A549 (cell line): Measurements from ENCODE around the gene PCED1B. TPM values are rescaled to one million over a fixed set of nuclear protein-coding genes. Genes with fewer than 3 reads are reported as not detected.

Experiments used
- ATAC-seq, 2 experiments: fragments of 200-7000 bp in 1 of 2; fragments of >200 bp in 1 of 2; cut with Nextera tagmentation in 1 of 2; cut with Tn5 transposase in 1 of 2; 3 replicates each; pipeline versions ENCODE4 v1.8.0 to v1.9.1; 2018 to 2020; ENCODE audit warnings: mild to moderate bottlenecking in 1 of 2, moderate library complexity in 1 of 2
- CTCF ChIA-PET: fragments of 300-600 bp; sonication (Branson Sonifier 250); formaldehyde crosslinking; extraction: SDS; loops from one replicate; lab custom pipeline; 2021; ENCODE audit warnings: antibody characterized with exemption, inconsistent platforms; lab: Yijun Ruan, JAX
- POLR2A ChIA-PET: fragments of 350-600 bp; formaldehyde crosslinking; extraction: SDS; loops from one replicate; lab custom pipeline; 2021; ENCODE audit warnings: antibody characterized with exemption, inconsistent platforms; lab: Yijun Ruan, JAX
- DNase-seq, 2 experiments: peaks; one replicate each; pipeline versions ENCODE4 v3.0.0 to v3.0.0-alpha.2; 2011 to 2016; ENCODE audit warnings: low read depth in 1 of 2, low spot score in 1 of 2
- FAIRE-seq: peaks from 2 replicates; lab custom pipeline; 2011; peaks lifted over from hg19 to GRCh38; lab: Jason Lieb, UNC
- H3K27ac ChIP-seq, 2 experiments: fragments of >200 bp; sonication (Bioruptor Twin); formaldehyde crosslinking; 3 replicates each; pipeline ENCODE4 v1.5.1; 2016 to 2017
- H3K4me1 ChIP-seq: fragments of >200 bp; sonication (Bioruptor Twin); formaldehyde crosslinking; 3 replicates; pipeline ENCODE4 v1.6.1; 2016
- H3K4me2 ChIP-seq: fragments of >200 bp; sonication (Bioruptor Twin); formaldehyde crosslinking; 3 replicates; pipeline ENCODE4 v1.6.1; 2016
- H3K4me3 ChIP-seq: fragments of >200 bp; sonication (Bioruptor Twin); formaldehyde crosslinking; 3 replicates; pipeline ENCODE4 v1.5.1; 2016
- H3K9me3 ChIP-seq: fragments of >200 bp; sonication (Bioruptor Twin); formaldehyde crosslinking; 3 replicates; pipeline ENCODE4 v1.6.1; 2016
- BCL3 ChIP-seq: fragments of >200 bp; sonication (Bioruptor Twin); formaldehyde crosslinking; IDR thresholded peaks from 3 replicates; pipeline ENCODE4 v1.6.1; 2016
- CBX2 ChIP-seq: fragments of 200-600 bp; sonication (generic); IDR thresholded peaks from 2 replicates; pipeline ENCODE4 v1.6.1; 2016; ENCODE audit warnings: low read depth, mild to moderate bottlenecking, borderline replicate concordance
- CBX8 ChIP-seq: fragments of 200-600 bp; sonication (generic); IDR thresholded peaks from 2 replicates; pipeline ENCODE4 v1.6.1; 2016
- CHD2 ChIP-seq: fragments of 150-350 bp; IDR thresholded peaks from 2 replicates; pipeline ENCODE4 v1.6.1; 2014; ENCODE audit warnings: low read length; ENCODE audit not compliant: partially characterized antibody
- CTCF ChIP-seq: fragments of >200 bp; sonication (Bioruptor Twin); formaldehyde crosslinking; IDR thresholded peaks from 3 replicates; pipeline ENCODE4 v1.5.1; 2016
- EHF ChIP-seq: fragments of 250-450 bp; sonication (Bioruptor Pico); IDR thresholded peaks from 2 replicates; pipeline ENCODE4 v1.5.0; 2020; ENCODE audit warnings: mild to moderate bottlenecking
- ESRRA ChIP-seq: fragments of 150-350 bp; IDR thresholded peaks from 2 replicates; pipeline ENCODE4 v1.6.1; 2014; ENCODE audit warnings: mild to moderate bottlenecking, low read length, borderline replicate concordance
- FOSB ChIP-seq: fragments of 250-450 bp; sonication (Bioruptor Pico); IDR thresholded peaks from 2 replicates; pipeline ENCODE4 v1.5.0; 2020; ENCODE audit warnings: mild to moderate bottlenecking, moderate library complexity
- FOSL2 ChIP-seq, 2 experiments: fragments of 450-650 bp in 1 of 2; fragments of >200 bp in 1 of 2; sonication (Bioruptor Twin) in 1 of 2; formaldehyde crosslinking; IDR thresholded peaks; 2 replicates each; pipeline versions ENCODE4 v1.5.0 to v1.6.1; 2016 to 2020; ENCODE audit warnings: mild to moderate bottlenecking in 1 of 2, moderate library complexity in 1 of 2
- HEYL ChIP-seq: fragments of 250-450 bp; sonication (Bioruptor Pico); IDR thresholded peaks from 2 replicates; pipeline ENCODE4 v1.8.0; 2021; ENCODE audit warnings: mild to moderate bottlenecking, moderate library complexity
- HMGXB4 ChIP-seq: fragments of 250-450 bp; sonication (Bioruptor Pico); IDR thresholded peaks from 2 replicates; pipeline ENCODE4 v1.5.0; 2021; ENCODE audit warnings: mild to moderate bottlenecking, moderate library complexity, borderline replicate concordance
- HOXB13 ChIP-seq: fragments of 250-450 bp; sonication (Bioruptor Pico); IDR thresholded peaks from 2 replicates; pipeline ENCODE4 v1.5.0; 2020; ENCODE audit warnings: low read depth, mild to moderate bottlenecking, moderate library complexity
- HOXB5 ChIP-seq: fragments of 250-450 bp; sonication (Bioruptor Pico); IDR thresholded peaks from 2 replicates; pipeline ENCODE4 v1.5.0; 2020; ENCODE audit warnings: mild to moderate bottlenecking, moderate library complexity
- JUNB ChIP-seq: fragments of >200 bp; sonication (Bioruptor Twin); formaldehyde crosslinking; IDR thresholded peaks from 2 replicates; pipeline ENCODE4 v1.6.1; 2016
- KDM1A ChIP-seq: fragments of 200-600 bp; sonication (generic); IDR thresholded peaks from 2 replicates; pipeline ENCODE4 v1.6.1; 2016; ENCODE audit warnings: low read depth, mild to moderate bottlenecking
- KDM5A ChIP-seq: fragments of 200-600 bp; sonication (generic); IDR thresholded peaks from 2 replicates; pipeline ENCODE4 v1.6.1; 2016; ENCODE audit warnings: antibody characterized with exemption, mild to moderate bottlenecking
- MAFK ChIP-seq: fragments of 450-650 bp; IDR thresholded peaks from 2 replicates; pipeline ENCODE4 v1.6.1; 2014; ENCODE audit not compliant: partially characterized antibody
- MAX ChIP-seq: IDR thresholded peaks from 2 replicates; pipeline ENCODE4 v1.6.1; 2012
- MAZ ChIP-seq: fragments of 150-350 bp; IDR thresholded peaks from 2 replicates; pipeline ENCODE4 v1.6.1; 2014; ENCODE audit warnings: antibody characterized with exemption, low read depth, low read length, borderline replicate concordance
- MYC ChIP-seq: IDR thresholded peaks from 2 replicates; pipeline ENCODE4 v1.6.1; 2012; ENCODE audit warnings: mild to moderate bottlenecking, inconsistent platforms, low read length, improper control_type of control experiment, borderline replicate concordance
- NFE2L2 ChIP-seq: fragments of 150-350 bp; conservative IDR thresholded peaks from 2 replicates; pipeline ENCODE4 v1.6.1; 2014; ENCODE audit warnings: low read length
- NR3C1 ChIP-seq: fragments of >200 bp; sonication (Bioruptor Twin); formaldehyde crosslinking; IDR thresholded peaks from 3 replicates; pipeline ENCODE4 v1.6.1; 2017
- PHF8 ChIP-seq: fragments of 200-600 bp; sonication (generic); IDR thresholded peaks from 2 replicates; pipeline ENCODE4 v1.6.1; 2016; ENCODE audit warnings: low read depth, mild to moderate bottlenecking, antibody characterized with exemption, moderate library complexity, borderline replicate concordance
- POLR2A ChIP-seq: IDR thresholded peaks from 2 replicates; pipeline ENCODE4 v1.6.1; 2012; ENCODE audit warnings: mild to moderate bottlenecking, low read length
- RAD21 ChIP-seq, 2 experiments: fragments of >200 bp in 1 of 2; sonication (Bioruptor Twin) in 1 of 2; formaldehyde crosslinking in 1 of 2; IDR thresholded peaks in 1 of 2; conservative IDR thresholded peaks in 1 of 2; 2 replicates in 1 of 2; 3 replicates in 1 of 2; pipeline ENCODE4 v1.6.1; 2012 to 2018; ENCODE audit warnings: inconsistent platforms in 1 of 2
- RARB ChIP-seq: fragments of 250-450 bp; sonication (Bioruptor Pico); IDR thresholded peaks from 2 replicates; pipeline ENCODE4 v1.8.0; 2021; ENCODE audit warnings: mild to moderate bottlenecking, moderate library complexity
- RCOR1 ChIP-seq: fragments of 150-350 bp; IDR thresholded peaks from 2 replicates; pipeline ENCODE4 v1.6.1; 2014; ENCODE audit warnings: antibody characterized with exemption, low read length, low read depth
- REST ChIP-seq: fragments of 200-600 bp; sonication (generic); IDR thresholded peaks from 2 replicates; pipeline ENCODE4 v1.6.1; 2016; ENCODE audit warnings: antibody characterized with exemption, mild to moderate bottlenecking, moderate library complexity
- SREBF2 ChIP-seq: fragments of 450-650 bp; IDR thresholded peaks from 2 replicates; pipeline ENCODE4 v1.6.1; 2014; ENCODE audit warnings: mild to moderate bottlenecking, moderate library complexity
- TP53 ChIP-seq: fragments of 250-450 bp; sonication (Bioruptor Pico); IDR thresholded peaks from 2 replicates; pipeline ENCODE4 v1.5.0; 2021; ENCODE audit warnings: mild to moderate bottlenecking, moderate library complexity
- ZNF302 ChIP-seq: fragments of 250-450 bp; sonication (Bioruptor Pico); IDR thresholded peaks from 2 replicates; pipeline ENCODE4 v1.9.0; 2021; ENCODE audit warnings: inconsistent platforms, mild to moderate bottlenecking, moderate library complexity
- WGBS: methylation state at CpG from one replicate; pipeline ENCODE4 v1.1.6; 2017; ENCODE audit errors: missing lambda C conversion rate; 5-methylcytosine and 5-hydroxymethylcytosine counted together
- polyA plus RNA-seq, 4 experiments: library from polyadenylated mRNA; depleted of rRNA in 3 of 4; stranded (reverse); fragments of >200 nt; fragmentation: RNase III in 1 of 4; extraction: RNeasy Plus Mini Kit Qiagen cat#74134 plus additional on column Dnase treatment in 1 of 4; gene quantifications; 2 replicates in 3 of 4; 3 replicates in 1 of 4; pipeline ENCODE4 v1.2.3, GENCODE V29; 2011 to 2017

Gene PCED1B
- polyA plus RNA-seq, 2 of the 4 experiments (the other 2 are of a cell fraction): 74.6 to 108 TPM

- TF ChIP-seq HOXB5 (no peak), ESRRA (no peak), NFE2L2 (no peak), HOXB13 (no peak), CBX2 (no peak), MAZ (no peak), HEYL (no peak), EHF (CRISPR knock-in tag) (no peak), KDM1A (no peak), FOSB (no peak), POLR2A (no peak), SREBF2 (no peak), PHF8 (no peak), REST (no peak), CHD2 (no peak), BCL3 (no peak), JUNB (no peak), MYC (no peak), CTCF (no peak), NR3C1 (no peak)
- Histone ChIP-seq H3K27ac (no peak overlapping the region), H3K4me2 (no peak overlapping the region), H3K4me3 (no peak overlapping the region), H3K9me3 (peaks cover 4% of the 10 kb centered on the region; the same call in 1 of the 3 replicates), H3K4me1 (no peaks in the 10 kb centered on the region)
- ATAC-seq: no peak
- DNase-seq: no peak
- 66% methylated on average over 3 of the region's 3 CpGs for WGBS
- ChIA-PET POLR2A (no interaction called here), CTCF (interaction anchor here (1.4 kb wide), 1 partner anchor 11 kb away, joined by 4 read pairs; no protein-coding TSS in a partner anchor)
- FAIRE-seq: no peak
These were observed 69.7 kb downstream of the PCED1B start for GRCh38 chr12:47149146-47149545.

- DNase-seq (no peak), FAIRE-seq (no peak), ATAC-seq (no peak)
- Histone ChIP-seq H3K4me1 (peaks cover 16% of the 10 kb centered on the region), H3K9me3 (peaks cover 4% of the 10 kb centered on the region; the same call in 2 of the 3 replicates), H3K4me3 (no peak overlapping the region), H3K4me2 (no peak overlapping the region), H3K27ac (no peak overlapping the region)
- 95% methylated on average over 1 of the region's 1 CpG for WGBS
- TF ChIP-seq KDM5A (no peak), TP53 (CRISPR knock-in tag) (no peak), FOSL2 (IDR thresholded peaks at IDR 0.05) (no peak), FOSL2 (CRISPR knock-in tag; IDR thresholded peaks at IDR 0.05) (no peak), KDM1A (no peak), RAD21 (conservative IDR thresholded peaks at IDR 0.05 in 1 of 2, IDR thresholded peaks at IDR 0.05 in 1 of 2) (no peak), HMGXB4 (no peak), MAZ (no peak), MAFK (no peak), MAX (no peak), CBX8 (no peak), POLR2A (no peak), FOSB (no peak), RARB (CRISPR knock-in tag) (no peak), RCOR1 (no peak), ZNF302 (CRISPR knock-in tag) (no peak)
- ChIA-PET POLR2A (no interaction called here), CTCF (no interaction called here)
These were observed 72.7 kb downstream of the PCED1B start for GRCh38 chr12:47152095-47152494.
